Endodermal cell (in vitro differentiated cells): Measurements from ENCODE around the gene MIX23. TPM values are rescaled to one million over a fixed set of nuclear protein-coding genes. Genes with fewer than 3 reads are reported as not detected.

ENCODE experiments used
- DNase-seq: peaks from one replicate; pipeline ENCODE4 v3.0.0-alpha.2; 2017
- H3K27ac ChIP-seq: 2 replicates; pipeline ENCODE4 v1.5.1; 2013; ENCODE audit warnings: mild to moderate bottlenecking, low read depth, low read length, moderate library complexity
- H3K27me3 ChIP-seq: 2 replicates; pipeline ENCODE4 v1.6.1; 2013; ENCODE audit warnings: mild to moderate bottlenecking, low read length, moderate library complexity; ENCODE audit not compliant: insufficient read depth, control insufficient read depth, poor library complexity, severe bottlenecking
- H3K36me3 ChIP-seq: 2 replicates; pipeline ENCODE4 v1.7.0; 2013; ENCODE audit warnings: mild to moderate bottlenecking, low read length, moderate library complexity; ENCODE audit not compliant: control insufficient read depth, insufficient read depth
- H3K4me1 ChIP-seq: one replicate; pipeline ENCODE4 v1.7.0; 2013; ENCODE audit warnings: low read length; ENCODE audit not compliant: control insufficient read depth, insufficient read depth
- H3K4me3 ChIP-seq: 2 replicates; pipeline ENCODE4 v1.5.1; 2013; ENCODE audit warnings: mild to moderate bottlenecking, low read length, moderate library complexity
- H3K9ac ChIP-seq: 2 replicates; pipeline ENCODE4 v1.6.1; 2013; ENCODE audit warnings: mild to moderate bottlenecking, low read length, moderate library complexity; ENCODE audit not compliant: poor library complexity, severe bottlenecking; ENCODE audit errors: extremely low read depth
- H3K9me3 ChIP-seq: 2 replicates; pipeline ENCODE4 v1.6.1; 2013; ENCODE audit warnings: mild to moderate bottlenecking, low read length, moderate library complexity; ENCODE audit not compliant: control insufficient read depth
- H3K27ac Mint-ChIP-seq: 2 replicates; pipeline ENCODE4 v1.8.0; 2020; ENCODE audit warnings: mixed read lengths
- H3K27me3 Mint-ChIP-seq: 2 replicates; pipeline ENCODE4 v1.8.0; 2021; ENCODE audit warnings: mild to moderate bottlenecking, mixed read lengths; ENCODE audit not compliant: insufficient read depth
- H3K36me3 Mint-ChIP-seq: 2 replicates; pipeline ENCODE4 v1.8.0; 2020; ENCODE audit warnings: low read depth, mixed read lengths
- H3K4me1 Mint-ChIP-seq: 2 replicates; pipeline ENCODE4 v1.8.0; 2020; ENCODE audit warnings: mixed read lengths
- H3K4me3 Mint-ChIP-seq: 2 replicates; pipeline ENCODE4 v1.8.0; 2020; ENCODE audit warnings: mild to moderate bottlenecking, moderate library complexity, mixed read lengths
- H3K9me3 Mint-ChIP-seq: 2 replicates; pipeline ENCODE4 v1.8.0; 2020; ENCODE audit warnings: mild to moderate bottlenecking, mixed read lengths
- CTCF ChIP-seq: fragments of 200-600 bp; sonication (generic); conservative IDR thresholded peaks from 2 replicates; pipeline ENCODE4 v1.5.0; 2021; ENCODE audit warnings: antibody characterized with exemption, mild to moderate bottlenecking
- WGBS, 2 experiments: methylation state at CpG; one replicate each; pipeline versions ENCODE4 v1.1.5 to v1.1.7; 2013; ENCODE audit warnings: missing lambda C conversion rate in 2 of 2, mixed read lengths in 1 of 2; ENCODE audit not compliant: insufficient coverage in 1 of 2, insufficient read length in 1 of 2; 5-methylcytosine and 5-hydroxymethylcytosine counted together
- total RNA-seq, 2 donors: library from RNA; stranded (reverse); fragmentation: NEBNext Ultra II Directional in 1 of 2; extraction: Animal tissue kit (Norgen Biotek cat#: 25700) in 1 of 2; gene quantifications; 2 replicates in 1 of 2; 3 replicates in 1 of 2; pipeline ENCODE4 v1.2.1, GENCODE V29; 2021

The MIX23 gene
- total RNA-seq, 2 donors from 2014 or later, result 54.1 to 62.6 TPM

GRCh38 chr3:122383771-122384697 lies 1.0 kb upstream of the MIX23 start, which contains the start of gene FAM162A:
TSS of gene FAM162A (plus strand) at chr3:122384182. CDS start at chr3:122384266, 84 bp downstream.
- Mint-ChIP-seq H3K36me3 (peaks cover 14% of the 10 kb centered on the region), H3K4me3 (peak within 1 kb of the TSS; percentile 90), H3K27me3 (no peaks in the 10 kb centered on the region), H3K9me3 (no peaks in the 10 kb centered on the region), H3K4me1 (peaks cover 14% of the 10 kb centered on the region), H3K27ac (peak within 1 kb of the TSS; percentile 98)
- Histone ChIP-seq H3K27ac (peak within 1 kb of the TSS; percentile 59), H3K27me3 (no peaks in the 10 kb centered on the region), H3K4me3 (peak within 1 kb of the TSS; percentile 93), H3K4me1 (no peaks in the 10 kb centered on the region), H3K36me3 (no peaks in the 10 kb centered on the region), H3K9me3 (no peaks in the 10 kb centered on the region), H3K9ac (peak within 1 kb of the TSS; percentile 59)
- peak; percentile 74 for TF ChIP-seq CTCF
- WGBS, 2 experiments, result 3% methylated on average over 13 to 52 of the region's 52 CpGs
- peak; percentile 98 for DNase-seq

- Mint-ChIP-seq H3K27ac (no peak overlapping the region), H3K9me3 (no peaks in the 10 kb centered on the region), H3K4me1 (peaks cover 5% of the 10 kb centered on the region), H3K36me3 (peaks cover 6% of the 10 kb centered on the region), H3K4me3 (no peak overlapping the region), H3K27me3 (no peaks in the 10 kb centered on the region)
- H3K36me3 ChIP-seq, result no peaks in the 10 kb centered on the region
- no peak for TF ChIP-seq CTCF
- no peak overlapping the region for H3K9ac ChIP-seq
- H3K27ac ChIP-seq, result no peak overlapping the region
- no peak overlapping the region for H3K4me3 ChIP-seq
- DNase-seq, result no peak
- no peaks in the 10 kb centered on the region for H3K27me3 ChIP-seq
- WGBS, 2 experiments, result 93 to 100% methylated on average over 4 of the region's 4 CpGs
- no peaks in the 10 kb centered on the region for H3K9me3 ChIP-seq
- H3K4me1 ChIP-seq, result no peaks in the 10 kb centered on the region
Observed at GRCh38 chr3:122377975-122378374, 5.1 kb downstream of the MIX23 start.

- no peak overlapping the region for H3K27ac Mint-ChIP-seq
- no peak overlapping the region for H3K4me3 Mint-ChIP-seq
- H3K4me1 ChIP-seq, result no peaks in the 10 kb centered on the region
- no peak for TF ChIP-seq CTCF
- H3K27me3 ChIP-seq, result no peaks in the 10 kb centered on the region
- H3K9ac ChIP-seq, result no peak overlapping the region
- 83% methylated on average over 1 of the region's 1 CpG; no CpG with 5 or more reads in 1 of the 2 experiments for whole genome bisulfite sequencing, 2 experiments
- H3K9me3 Mint-ChIP-seq, result no peaks in the 10 kb centered on the region
- no peak overlapping the region for H3K27ac ChIP-seq
- peaks cover 32% of the 10 kb centered on the region for H3K36me3 ChIP-seq
- no peak for DNase-seq
- no peaks in the 10 kb centered on the region for H3K9me3 ChIP-seq
- peaks cover 16% of the 10 kb centered on the region for H3K36me3 Mint-ChIP-seq
- no peak overlapping the region for H3K4me3 ChIP-seq
- peaks cover 5% of the 10 kb centered on the region for H3K4me1 Mint-ChIP-seq
- H3K27me3 Mint-ChIP-seq, result no peaks in the 10 kb centered on the region
Observed at GRCh38 chr3:122374034-122374433, 9.0 kb downstream of the MIX23 start.
